Measurements from ENCODE around the gene GDI1. TPM values are rescaled to one million over a fixed set of nuclear protein-coding genes. Genes with fewer than 3 reads are reported as not detected.

GDI1 gene
- total RNA-seq, 2 donors from 2014 or later = 143 to 179 TPM

DNA sequence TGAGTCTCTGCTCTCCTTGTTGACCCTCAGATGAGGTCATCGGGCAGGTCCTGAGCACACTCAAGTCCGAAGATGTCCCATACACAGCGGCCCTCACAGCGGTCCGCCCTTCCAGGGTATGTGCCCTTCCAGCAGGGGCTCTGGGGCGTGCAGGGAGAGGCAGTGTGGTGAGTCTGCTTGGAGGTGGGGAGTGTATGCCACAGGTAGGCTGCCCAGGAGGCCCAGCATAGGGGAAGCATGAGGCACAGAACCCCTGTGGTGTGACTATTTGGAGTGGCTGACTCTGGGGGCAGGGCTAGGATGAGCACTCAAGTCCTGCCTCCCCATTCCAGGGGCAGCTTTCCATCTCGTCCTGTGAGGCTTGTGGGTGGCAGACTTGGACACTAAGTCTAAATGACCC lies 3.3 kb upstream of the GDI1 start:
- H3K27me3 ChIP-seq (ENCODE audit: control insufficient read depth, insufficient read depth, low read length, poor library complexity, severe bottlenecking) = no peaks in the 10 kb centered on the region
- H3K4me3 ChIP-seq (ENCODE audit: low read length) = no peak overlapping the region
- Mint-ChIP-seq H3K4me3 (no peak overlapping the region), H3K36me3 (ENCODE audit: low read depth) (peaks cover 14% of the 10 kb centered on the region), H3K4me1 (no peaks in the 10 kb centered on the region), H3K9me3 (peaks cover 67% of the 10 kb centered on the region), H3K27ac (no peak overlapping the region), H3K27me3 (ENCODE audit: insufficient read depth) (no peaks in the 10 kb centered on the region)
- no peak overlapping the region for H3K27ac ChIP-seq (ENCODE audit: low read depth, low read length)
- H3K9ac ChIP-seq (ENCODE audit: extremely low read depth, low read length, poor library complexity, severe bottlenecking) = no peak overlapping the region
- TF ChIP-seq CTCF (conservative IDR thresholded peaks at IDR 0.05) = no peak
- DNase-seq = no peak
- H3K36me3 ChIP-seq (ENCODE audit: control insufficient read depth, insufficient read depth, low read length) = no peaks in the 10 kb centered on the region
- WGBS, 2 experiments (ENCODE audit: insufficient coverage in 1 of 2, insufficient read length in 1 of 2) = 93% methylated on average over 7 of the region's 7 CpGs; no CpG with 5 or more reads in 1 of the 2 experiments
- no peaks in the 10 kb centered on the region for H3K9me3 ChIP-seq (ENCODE audit: control insufficient read depth, low read length)
- no peaks in the 10 kb centered on the region for H3K4me1 ChIP-seq (ENCODE audit: control insufficient read depth, insufficient read depth, low read length)

DNA sequence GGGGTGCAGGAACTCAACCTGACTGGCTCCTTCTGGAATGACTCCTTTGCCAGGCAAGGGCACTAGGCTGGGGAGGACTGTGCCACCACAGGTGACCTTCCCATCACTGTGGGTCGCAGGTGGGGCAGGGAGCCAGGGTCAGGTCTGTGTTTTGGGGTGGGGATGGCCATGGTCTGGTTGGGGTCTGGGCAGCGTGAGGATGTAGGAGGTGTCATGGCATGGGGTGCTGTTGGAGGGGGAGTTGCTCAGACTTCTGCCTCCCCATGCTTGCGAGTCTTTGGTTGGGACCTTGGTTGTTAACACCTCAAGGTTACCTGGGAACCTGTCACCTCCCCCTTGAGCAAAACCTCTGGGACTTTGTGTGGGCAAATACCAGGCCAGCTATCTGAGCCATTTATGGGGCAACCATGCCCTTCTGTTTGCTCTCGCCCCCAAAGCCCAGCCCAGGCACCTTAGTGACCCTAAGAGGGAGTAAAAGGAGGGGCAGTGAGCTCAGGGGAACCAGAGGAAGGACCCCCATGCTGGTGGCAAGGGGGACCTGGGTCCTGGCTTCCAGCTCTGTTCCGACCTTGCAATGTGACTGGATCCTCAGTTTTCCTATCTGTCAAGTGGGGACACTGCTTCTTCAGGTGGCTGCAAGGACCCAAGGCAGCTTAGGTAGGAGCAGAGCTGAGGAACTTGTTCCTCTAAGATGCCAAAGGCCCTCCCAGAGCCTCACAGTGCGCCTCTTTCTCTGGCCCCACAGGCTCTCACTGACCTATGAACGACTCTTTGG lies 2.4 kb upstream of the GDI1 start:
- peaks cover 4% of the 10 kb centered on the region for H3K36me3 ChIP-seq (ENCODE audit: control insufficient read depth, insufficient read depth, low read length)
- WGBS, 2 experiments (ENCODE audit: insufficient coverage in 1 of 2, insufficient read length in 1 of 2) = 97 to 100% methylated on average over 1 to 5 of the region's 7 CpGs
- no peak overlapping the region for H3K27ac ChIP-seq (ENCODE audit: low read depth, low read length)
- Mint-ChIP-seq H3K9me3 (peaks cover 70% of the 10 kb centered on the region), H3K4me3 (no peak overlapping the region), H3K36me3 (ENCODE audit: low read depth) (peaks cover 17% of the 10 kb centered on the region), H3K27ac (no peak overlapping the region), H3K4me1 (no peaks in the 10 kb centered on the region), H3K27me3 (ENCODE audit: insufficient read depth) (no peaks in the 10 kb centered on the region)
- DNase-seq = no peak
- no peaks in the 10 kb centered on the region for H3K9me3 ChIP-seq (ENCODE audit: control insufficient read depth, low read length)
- no peaks in the 10 kb centered on the region for H3K27me3 ChIP-seq (ENCODE audit: control insufficient read depth, insufficient read depth, low read length, poor library complexity, severe bottlenecking)
- no peak for TF ChIP-seq CTCF (conservative IDR thresholded peaks at IDR 0.05)
- H3K9ac ChIP-seq (ENCODE audit: extremely low read depth, low read length, poor library complexity, severe bottlenecking) = no peak overlapping the region
- no peaks in the 10 kb centered on the region for H3K4me1 ChIP-seq (ENCODE audit: control insufficient read depth, insufficient read depth, low read length)
- no peak overlapping the region for H3K4me3 ChIP-seq (ENCODE audit: low read length)

GRCh38 chrX:154435171-154435733 lies 1.7 kb upstream of the GDI1 start:
- no peaks in the 10 kb centered on the region for H3K27me3 Mint-ChIP-seq (ENCODE audit: insufficient read depth)
- no peak for DNase-seq
- TF ChIP-seq CTCF (conservative IDR thresholded peaks at IDR 0.05) = no peak
- H3K9me3 Mint-ChIP-seq = peaks cover 72% of the 10 kb centered on the region
- no peaks in the 10 kb centered on the region for H3K4me1 Mint-ChIP-seq
- H3K36me3 Mint-ChIP-seq (ENCODE audit: low read depth) = peaks cover 19% of the 10 kb centered on the region
- Histone ChIP-seq H3K9ac (ENCODE audit: extremely low read depth, low read length, poor library complexity, severe bottlenecking) (no peak overlapping the region), H3K27ac (ENCODE audit: low read depth, low read length) (no peak overlapping the region), H3K4me1 (ENCODE audit: control insufficient read depth, insufficient read depth, low read length) (no peaks in the 10 kb centered on the region), H3K4me3 (ENCODE audit: low read length) (no peak overlapping the region), H3K36me3 (ENCODE audit: control insufficient read depth, insufficient read depth, low read length) (peaks cover 7% of the 10 kb centered on the region), H3K27me3 (ENCODE audit: control insufficient read depth, insufficient read depth, low read length, poor library complexity, severe bottlenecking) (no peaks in the 10 kb centered on the region), H3K9me3 (ENCODE audit: control insufficient read depth, low read length) (no peaks in the 10 kb centered on the region)
- no peak overlapping the region for H3K27ac Mint-ChIP-seq
- no peak overlapping the region for H3K4me3 Mint-ChIP-seq
- WGBS, 2 experiments (ENCODE audit: insufficient coverage in 1 of 2, insufficient read length in 1 of 2) = 92 to 95% methylated on average over 4 to 19 of the region's 19 CpGs
